GM12875 (cell line): Measurements from ENCODE around the gene SCNN1B.

Experiments used
- H3K4me3 ChIP-seq: one replicate; pipeline ENCODE4 v1.5.1; 2011; ENCODE audit warnings: low read depth, low read length, control low read depth
- TF ChIP-seq, protein P1 (sequence below): IDR thresholded peaks from 2 replicates; pipeline ENCODE4 v1.5.1; 2011; ENCODE audit warnings: low read depth, mild to moderate bottlenecking, control low read depth, inconsistent platforms, low read length, moderate library complexity, borderline replicate concordance; ENCODE audit not compliant: insufficient read depth

The SCNN1B gene

DNA sequence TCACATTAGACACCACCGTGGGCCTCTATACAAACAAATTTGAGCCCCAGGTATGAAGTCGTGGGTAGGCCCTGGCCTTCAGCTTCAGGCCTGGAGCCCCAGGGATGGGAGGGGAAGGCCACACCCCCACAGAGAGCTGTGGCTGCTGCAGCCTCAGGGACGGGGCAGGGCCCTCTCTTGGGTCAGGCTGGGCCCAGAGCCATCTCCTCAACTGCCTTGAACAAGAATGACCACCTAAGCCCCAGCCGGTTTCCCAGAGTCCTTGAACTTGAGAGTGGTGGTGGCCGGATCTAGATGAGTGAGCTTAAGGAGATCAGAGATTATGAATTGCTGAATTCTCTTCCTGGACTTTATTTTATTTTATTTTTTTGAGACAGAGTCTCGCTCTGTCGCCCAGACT lies 18.6 kb downstream of the SCNN1B start:
- H3K4me3 ChIP-seq: no peak overlapping the region
- TF ChIP-seq, protein P1, sequence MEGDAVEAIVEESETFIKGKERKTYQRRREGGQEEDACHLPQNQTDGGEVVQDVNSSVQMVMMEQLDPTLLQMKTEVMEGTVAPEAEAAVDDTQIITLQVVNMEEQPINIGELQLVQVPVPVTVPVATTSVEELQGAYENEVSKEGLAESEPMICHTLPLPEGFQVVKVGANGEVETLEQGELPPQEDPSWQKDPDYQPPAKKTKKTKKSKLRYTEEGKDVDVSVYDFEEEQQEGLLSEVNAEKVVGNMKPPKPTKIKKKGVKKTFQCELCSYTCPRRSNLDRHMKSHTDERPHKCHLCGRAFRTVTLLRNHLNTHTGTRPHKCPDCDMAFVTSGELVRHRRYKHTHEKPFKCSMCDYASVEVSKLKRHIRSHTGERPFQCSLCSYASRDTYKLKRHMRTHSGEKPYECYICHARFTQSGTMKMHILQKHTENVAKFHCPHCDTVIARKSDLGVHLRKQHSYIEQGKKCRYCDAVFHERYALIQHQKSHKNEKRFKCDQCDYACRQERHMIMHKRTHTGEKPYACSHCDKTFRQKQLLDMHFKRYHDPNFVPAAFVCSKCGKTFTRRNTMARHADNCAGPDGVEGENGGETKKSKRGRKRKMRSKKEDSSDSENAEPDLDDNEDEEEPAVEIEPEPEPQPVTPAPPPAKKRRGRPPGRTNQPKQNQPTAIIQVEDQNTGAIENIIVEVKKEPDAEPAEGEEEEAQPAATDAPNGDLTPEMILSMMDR: no peak

DNA sequence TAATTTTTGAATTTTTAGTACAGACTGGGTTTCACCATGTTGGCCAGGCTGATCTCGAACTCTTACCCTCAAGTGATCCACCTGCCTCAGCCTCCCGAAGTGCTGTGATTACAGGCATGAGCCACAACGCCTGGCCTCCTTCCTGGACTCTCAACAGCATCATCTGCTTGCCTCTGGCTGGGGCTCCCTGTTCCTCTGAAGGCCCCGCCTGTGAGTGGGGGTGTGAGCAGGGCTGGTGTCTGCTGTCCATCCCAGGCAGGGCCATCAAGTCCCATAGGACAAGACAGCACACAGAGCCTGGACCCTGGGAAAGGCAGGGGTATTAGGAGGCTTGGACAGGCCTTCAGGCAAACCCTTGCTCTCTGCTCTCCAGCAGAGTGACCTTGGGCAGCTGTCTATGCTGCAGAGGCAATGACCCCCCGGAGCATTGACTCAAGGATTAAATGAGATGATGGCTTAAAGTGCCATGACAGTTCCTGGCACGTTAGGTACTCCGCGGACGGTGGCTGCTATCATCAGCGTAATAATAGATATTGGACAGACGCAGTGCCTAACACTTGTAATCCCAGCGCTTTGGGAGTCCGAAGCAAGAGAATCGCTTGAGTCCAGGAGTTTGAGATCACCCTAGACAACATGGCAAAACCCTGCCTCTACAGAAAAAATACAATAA lies 19.2 kb downstream of the SCNN1B start:
- no peak overlapping the region for H3K4me3 ChIP-seq
- TF ChIP-seq, protein P1: no peak

DNA sequence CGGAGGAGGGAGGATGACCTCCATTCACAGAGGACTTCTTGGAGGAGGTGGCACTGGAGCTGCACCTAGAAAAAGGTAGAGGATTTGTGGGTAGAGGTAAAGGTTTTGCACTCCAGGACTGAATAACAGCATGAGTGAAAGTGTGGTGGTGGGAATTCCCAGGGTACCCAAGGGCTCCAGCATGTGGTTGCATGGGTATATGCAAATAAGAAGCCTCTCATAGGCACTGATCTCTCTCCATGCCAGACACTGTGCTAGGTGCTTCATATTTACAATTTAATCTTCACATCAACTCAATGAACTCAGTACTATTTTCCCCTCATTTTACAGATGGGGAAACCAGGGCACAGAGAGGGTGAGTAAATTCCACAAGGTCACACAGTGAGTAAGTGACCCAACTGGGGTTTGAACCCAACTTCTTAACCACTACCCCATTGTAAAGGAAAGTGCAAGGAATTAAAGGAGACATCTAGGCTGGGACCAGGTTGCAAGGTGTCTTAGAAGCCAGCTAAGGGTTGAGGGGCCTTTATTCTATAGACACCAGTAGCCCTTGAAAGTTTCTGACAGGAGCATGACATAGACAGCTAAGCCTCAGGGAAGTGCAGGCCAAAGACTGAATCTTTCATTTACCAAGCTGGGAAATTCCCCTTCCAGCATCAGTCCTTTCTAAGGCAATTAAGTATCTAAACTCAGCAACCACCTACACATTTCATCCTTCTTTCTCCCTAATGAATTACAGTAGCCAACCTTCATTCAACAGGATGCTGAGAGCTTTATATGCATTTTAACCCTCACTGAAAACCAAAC lies 21.3 kb downstream of the SCNN1B start:
- H3K4me3 ChIP-seq: no peak overlapping the region
- TF ChIP-seq, protein P1: no peak

DNA sequence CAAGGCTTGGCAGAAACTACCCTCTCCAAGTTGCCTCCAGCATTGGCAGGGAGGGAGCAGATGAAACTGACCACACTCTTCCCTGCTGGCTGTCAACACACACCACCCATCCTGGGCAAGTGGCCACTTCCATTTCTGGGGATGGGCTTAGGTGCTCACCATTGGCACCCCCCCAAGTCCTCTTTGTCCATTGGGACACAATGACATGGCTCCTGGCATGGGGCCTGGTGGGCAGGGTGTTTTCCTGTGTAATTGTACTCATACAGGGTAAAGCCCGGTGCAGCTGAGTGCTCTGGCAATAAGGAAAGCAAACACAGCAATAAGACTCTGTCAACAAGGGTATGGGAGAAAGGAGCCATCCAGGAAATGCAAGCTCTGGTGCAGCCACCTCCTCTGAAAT lies 22.6 kb downstream of the SCNN1B start:
- no peak overlapping the region for H3K4me3 ChIP-seq

DNA sequence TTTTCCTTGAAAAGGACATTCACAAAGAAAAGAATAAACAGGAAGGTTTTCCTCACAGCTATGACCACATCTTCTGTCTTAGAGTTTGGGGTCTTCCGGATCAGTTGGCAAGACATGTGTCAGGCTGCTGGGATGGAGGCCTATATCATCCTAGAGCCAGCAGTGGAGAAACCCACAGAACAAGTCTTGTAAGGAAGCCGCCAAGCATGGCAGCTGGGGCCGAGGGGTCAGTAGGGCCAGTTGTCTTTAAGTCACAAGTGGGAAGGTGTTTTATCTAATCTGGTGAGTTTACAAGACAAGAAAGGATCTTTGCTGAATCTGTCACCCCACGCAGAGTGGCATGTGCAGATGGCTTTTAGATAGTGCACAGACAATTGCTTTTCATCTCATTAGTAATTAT lies 25.7 kb downstream of the SCNN1B start:
- TF ChIP-seq, protein P1: no peak
- no peak overlapping the region for H3K4me3 ChIP-seq

More for the DNA sequence above, 22.6 kb downstream of the SCNN1B start:
- TF ChIP-seq, protein P1: no peak

DNA sequence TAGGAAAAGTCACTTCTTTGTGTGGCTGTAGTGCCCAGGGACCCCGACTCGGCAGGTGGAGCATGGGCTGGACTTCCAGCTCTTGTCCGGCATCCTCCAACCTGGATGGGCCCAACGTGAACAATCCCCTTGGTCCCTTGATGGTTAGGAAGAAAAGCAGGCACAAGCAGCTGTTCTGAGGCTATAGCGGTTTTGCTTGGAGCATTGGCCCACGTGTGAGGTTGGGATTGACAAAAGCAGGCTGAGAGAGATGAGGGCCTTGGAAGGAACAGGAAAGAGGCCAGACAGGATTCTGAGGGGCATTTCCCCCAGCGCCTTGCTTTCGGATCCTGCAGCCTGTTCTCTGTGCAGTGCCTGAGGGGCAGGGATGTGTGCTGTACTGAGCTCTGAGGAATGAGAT lies 28.1 kb downstream of the SCNN1B start:
- H3K4me3 ChIP-seq: no peak overlapping the region
- TF ChIP-seq, protein P1: no peak

DNA sequence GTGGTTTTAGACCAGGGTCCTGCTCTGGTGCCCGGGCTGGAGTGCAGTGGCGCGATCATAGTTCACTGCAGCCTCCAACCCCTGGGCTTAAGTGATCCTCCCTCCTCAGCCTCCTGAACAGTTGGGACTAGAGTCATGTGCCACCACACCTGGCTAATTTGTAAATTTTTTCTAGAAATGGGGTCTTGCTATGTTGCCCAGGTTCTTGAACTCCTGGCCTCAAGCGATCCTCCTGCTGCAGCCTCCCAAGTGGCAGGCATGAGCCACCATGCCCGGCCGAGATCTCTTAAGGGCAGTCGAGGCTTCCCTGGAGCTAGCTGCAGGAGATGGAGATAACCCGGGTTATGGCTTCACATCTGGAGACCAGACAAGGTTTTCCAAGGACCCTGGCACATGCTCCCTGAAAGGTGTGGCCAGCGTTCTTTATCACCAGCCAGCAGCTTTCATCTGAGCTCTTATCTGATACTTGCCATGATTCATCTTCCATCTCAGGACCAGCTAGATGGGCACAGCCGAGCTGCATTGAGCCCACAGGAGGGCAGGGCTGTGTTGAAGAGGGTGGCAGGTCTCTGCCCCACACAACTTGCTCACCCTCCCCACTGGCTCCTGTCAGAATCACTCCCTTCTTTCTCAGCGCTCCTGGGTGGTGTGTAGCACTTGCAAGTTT lies 28.6 kb downstream of the SCNN1B start:
- TF ChIP-seq, protein P1: no peak
- no peak overlapping the region for H3K4me3 ChIP-seq
